HG02973 (cell line): Measurements from ENCODE around the gene ETS1.
A peak's percentile ranks its signal among the peaks of the same experiment; 100 is the strongest.

Experiments
- ATAC-seq: cut with Tn5 transposase; IDR thresholded peaks from one replicate; pipeline ENCODE4 v1.9.1; 2021; ENCODE audit warnings: moderate library complexity; ENCODE audit not compliant: unreplicated experiment

ETS1 gene

GRCh38 chr11:128573638-128574037 lies 13.7 kb downstream of the ETS1 start:
- ATAC-seq = no peak

- ATAC-seq = no peak
Observed at GRCh38 chr11:128572965-128573364, 14.4 kb downstream of the ETS1 start.

- no peak for ATAC-seq
Observed at GRCh38 chr11:128570632-128571031, 16.7 kb downstream of the ETS1 start.

GRCh38 chr11:128569291-128569690 lies 18.1 kb downstream of the ETS1 start:
- no peak for ATAC-seq

GRCh38 chr11:128568166-128568778 lies 19.1 kb downstream of the ETS1 start:
- ATAC-seq = no peak

GRCh38 chr11:128567130-128567529 lies 20.2 kb downstream of the ETS1 start:
- ATAC-seq = no peak

- ATAC-seq = no peak
Observed at GRCh38 chr11:128565881-128566280, 21.5 kb downstream of the ETS1 start.

- no peak for ATAC-seq
Observed at GRCh38 chr11:128564642-128565245, 22.6 kb downstream of the ETS1 start.

- ATAC-seq = no peak
Observed at GRCh38 chr11:128563942-128564641, 23.3 kb downstream of the ETS1 start.

- no peak for ATAC-seq
Observed at GRCh38 chr11:128563308-128563707, 24.1 kb downstream of the ETS1 start.

- no peak for ATAC-seq
Observed at GRCh38 chr11:128559496-128560103, 27.8 kb downstream of the ETS1 start.

GRCh38 chr11:128555606-128556005 lies 31.8 kb downstream of the ETS1 start:
- ATAC-seq = no peak

- ATAC-seq = no peak
Observed at GRCh38 chr11:128553662-128554362, 33.5 kb downstream of the ETS1 start.

- peak; percentile 46 for ATAC-seq
Observed at GRCh38 chr11:128552783-128553661, 34.3 kb downstream of the ETS1 start.

GRCh38 chr11:128551611-128552335 lies 35.6 kb downstream of the ETS1 start:
- ATAC-seq = peak; percentile 67

- no peak for ATAC-seq
Observed at GRCh38 chr11:128551058-128551457, 36.3 kb downstream of the ETS1 start.

- no peak for ATAC-seq
Observed at GRCh38 chr11:128550261-128550821, 37.0 kb downstream of the ETS1 start.

- no peak for ATAC-seq
Observed at GRCh38 chr11:128549256-128549944, 38.0 kb downstream of the ETS1 start.
